ENCODE measurements around the gene FOXN3.

FOXN3 gene

DNA sequence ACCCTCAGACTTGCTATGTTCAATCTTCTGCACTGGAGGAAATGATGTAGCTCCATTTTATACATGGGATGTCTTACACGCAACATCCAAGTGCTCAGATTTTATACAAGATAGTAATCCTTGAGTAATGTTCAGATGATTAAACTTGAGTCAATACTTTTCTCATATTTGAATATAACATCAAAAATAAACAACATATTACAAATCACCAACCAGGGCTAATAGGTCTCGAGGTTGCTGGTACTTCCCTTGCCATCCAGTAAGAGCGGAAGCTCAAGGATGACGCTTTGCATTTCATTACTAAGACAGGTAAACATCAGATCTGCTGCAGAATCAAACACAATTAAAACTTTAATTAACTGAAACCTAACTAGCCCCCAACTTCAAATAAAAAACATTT is 97.3 kb downstream of the FOXN3 start:
- no peak overlapping the region for H3K4me3 ChIP-seq (ENCODE audit: low read length)
- no peak for DNase-seq (ENCODE audit: low read depth)
- TF ChIP-seq, protein P1, sequence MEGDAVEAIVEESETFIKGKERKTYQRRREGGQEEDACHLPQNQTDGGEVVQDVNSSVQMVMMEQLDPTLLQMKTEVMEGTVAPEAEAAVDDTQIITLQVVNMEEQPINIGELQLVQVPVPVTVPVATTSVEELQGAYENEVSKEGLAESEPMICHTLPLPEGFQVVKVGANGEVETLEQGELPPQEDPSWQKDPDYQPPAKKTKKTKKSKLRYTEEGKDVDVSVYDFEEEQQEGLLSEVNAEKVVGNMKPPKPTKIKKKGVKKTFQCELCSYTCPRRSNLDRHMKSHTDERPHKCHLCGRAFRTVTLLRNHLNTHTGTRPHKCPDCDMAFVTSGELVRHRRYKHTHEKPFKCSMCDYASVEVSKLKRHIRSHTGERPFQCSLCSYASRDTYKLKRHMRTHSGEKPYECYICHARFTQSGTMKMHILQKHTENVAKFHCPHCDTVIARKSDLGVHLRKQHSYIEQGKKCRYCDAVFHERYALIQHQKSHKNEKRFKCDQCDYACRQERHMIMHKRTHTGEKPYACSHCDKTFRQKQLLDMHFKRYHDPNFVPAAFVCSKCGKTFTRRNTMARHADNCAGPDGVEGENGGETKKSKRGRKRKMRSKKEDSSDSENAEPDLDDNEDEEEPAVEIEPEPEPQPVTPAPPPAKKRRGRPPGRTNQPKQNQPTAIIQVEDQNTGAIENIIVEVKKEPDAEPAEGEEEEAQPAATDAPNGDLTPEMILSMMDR (conservative IDR thresholded peaks at IDR 0.05; ENCODE audit: low read depth, low read length) = no peak

DNA sequence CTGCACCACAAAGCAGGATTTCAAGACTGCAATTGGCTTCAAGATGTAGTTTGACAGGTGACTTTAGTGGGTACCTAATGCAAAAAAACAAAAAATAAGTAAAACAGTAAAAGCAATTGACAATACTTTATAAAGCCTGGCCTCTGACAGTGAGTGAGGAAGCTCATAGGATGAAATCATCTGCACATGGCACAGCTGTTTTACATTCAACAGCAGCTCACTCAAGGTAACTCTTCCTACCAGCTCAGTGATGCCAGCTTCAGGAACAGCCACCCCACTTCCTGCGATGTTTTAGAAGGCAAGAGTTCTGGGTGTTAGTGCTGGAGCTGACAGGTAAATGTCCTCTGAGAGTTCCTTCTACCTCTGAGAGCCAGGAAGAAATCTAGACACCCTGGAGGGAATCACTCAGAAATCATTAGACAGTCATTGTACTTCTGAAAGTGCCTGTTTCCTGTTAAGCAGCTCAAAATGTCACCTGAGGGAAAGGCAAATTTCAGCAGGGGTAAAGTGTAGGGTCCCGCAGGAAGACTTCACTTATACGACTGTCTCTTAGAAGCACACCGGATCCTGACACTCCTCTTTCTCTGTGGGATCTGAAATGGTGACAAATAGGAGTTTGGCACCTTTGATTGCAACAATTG is 99.9 kb downstream of the FOXN3 start:
- H3K4me3 ChIP-seq (ENCODE audit: low read length) = no peak overlapping the region
- TF ChIP-seq, protein P1 (conservative IDR thresholded peaks at IDR 0.05; ENCODE audit: low read depth, low read length) = no peak
- DNase-seq (ENCODE audit: low read depth) = no peak

DNA sequence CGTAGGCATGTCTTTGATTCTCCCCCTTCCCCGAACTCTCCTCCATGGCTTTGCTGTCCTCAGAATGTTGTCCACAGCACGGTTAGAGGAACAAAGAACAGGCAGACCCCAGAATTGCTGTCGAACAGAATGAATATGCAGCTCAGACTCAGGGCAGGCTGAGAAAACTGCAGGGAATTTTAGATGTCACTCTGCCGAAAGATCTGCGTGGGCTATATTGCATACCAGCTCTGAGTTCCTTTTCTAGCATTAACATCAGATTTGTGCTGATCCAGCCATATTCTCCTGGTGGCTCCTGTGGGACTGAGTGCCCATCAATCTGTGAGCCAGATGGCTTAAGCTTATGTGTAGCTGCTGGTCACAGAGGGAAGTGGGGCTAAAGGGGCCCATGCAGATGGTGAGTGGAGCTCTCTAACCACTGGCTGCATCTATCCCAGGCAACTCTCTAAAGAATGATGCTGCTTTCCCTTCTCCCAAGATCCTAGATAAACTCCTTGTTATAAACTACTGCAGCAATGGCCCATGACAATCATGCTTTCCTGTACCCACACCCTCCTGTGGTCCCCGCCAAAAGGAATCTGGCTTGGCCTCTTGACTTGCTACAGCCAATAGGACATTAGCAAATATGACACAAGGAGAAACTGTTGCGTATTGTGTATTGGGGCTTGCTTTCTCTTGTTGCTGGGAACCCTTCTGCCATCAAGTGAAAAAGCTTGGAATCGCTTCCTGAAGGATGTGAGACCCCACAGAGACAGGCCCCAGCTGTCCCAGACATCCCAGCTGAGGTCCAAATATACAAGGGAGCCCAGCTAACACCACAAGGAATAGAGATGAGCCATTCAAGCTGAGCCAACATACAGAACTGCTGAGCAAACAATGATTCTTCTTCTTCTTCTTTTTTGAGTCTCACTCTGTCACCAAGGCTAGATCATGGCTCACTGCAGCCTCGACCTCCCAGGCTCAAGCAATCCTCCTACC is 101.3 kb downstream of the FOXN3 start:
- H3K4me3 ChIP-seq (ENCODE audit: low read length) = no peak overlapping the region
- TF ChIP-seq, protein P1 (conservative IDR thresholded peaks at IDR 0.05; ENCODE audit: low read depth, low read length) = no peak
- no peak for DNase-seq (ENCODE audit: low read depth)

DNA sequence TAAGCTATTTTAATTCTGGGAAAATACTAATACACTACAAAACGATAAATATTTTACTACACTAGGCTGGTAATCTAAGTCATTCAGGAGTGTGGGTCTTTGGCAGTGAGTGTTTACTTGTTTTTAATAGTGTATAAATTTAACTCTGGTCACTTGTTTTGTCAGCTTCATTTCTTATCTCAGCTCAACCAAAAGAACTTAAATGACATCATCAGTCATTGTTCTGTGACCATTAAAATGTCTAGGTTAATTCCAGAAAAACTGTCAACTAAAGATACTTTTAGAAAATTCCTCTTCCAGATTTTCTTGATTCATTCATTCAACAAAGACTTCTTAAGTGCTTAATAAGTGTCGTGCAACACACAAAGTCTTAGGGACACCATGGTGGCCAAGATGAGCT is 102.8 kb downstream of the FOXN3 start:
- TF ChIP-seq, protein P1 (conservative IDR thresholded peaks at IDR 0.05; ENCODE audit: low read depth, low read length) = no peak
- no peak for DNase-seq (ENCODE audit: low read depth)
- no peak overlapping the region for H3K4me3 ChIP-seq (ENCODE audit: low read length)

DNA sequence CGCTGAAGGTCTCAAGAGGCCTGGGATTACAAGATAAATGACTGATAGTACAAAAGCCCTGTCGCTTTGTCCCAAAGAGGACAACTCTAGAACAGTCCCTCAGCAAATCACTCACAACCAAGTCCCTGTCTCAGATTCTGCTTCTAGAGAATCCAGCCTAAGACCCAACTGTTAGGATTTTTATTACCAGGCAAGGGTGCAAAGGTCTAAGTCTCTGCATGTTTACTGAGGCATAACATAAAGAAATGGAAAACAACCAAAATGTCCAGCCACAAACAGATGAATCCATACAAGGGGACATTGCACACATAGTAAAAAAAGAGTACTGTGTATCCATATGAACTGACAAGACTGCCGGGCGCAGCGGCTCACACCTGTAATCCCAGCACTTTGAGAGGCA is 104.1 kb downstream of the FOXN3 start:
- H3K4me3 ChIP-seq (ENCODE audit: low read length) = no peak overlapping the region
- no peak for DNase-seq (ENCODE audit: low read depth)
- TF ChIP-seq, protein P1 (conservative IDR thresholded peaks at IDR 0.05; ENCODE audit: low read depth, low read length) = no peak

DNA sequence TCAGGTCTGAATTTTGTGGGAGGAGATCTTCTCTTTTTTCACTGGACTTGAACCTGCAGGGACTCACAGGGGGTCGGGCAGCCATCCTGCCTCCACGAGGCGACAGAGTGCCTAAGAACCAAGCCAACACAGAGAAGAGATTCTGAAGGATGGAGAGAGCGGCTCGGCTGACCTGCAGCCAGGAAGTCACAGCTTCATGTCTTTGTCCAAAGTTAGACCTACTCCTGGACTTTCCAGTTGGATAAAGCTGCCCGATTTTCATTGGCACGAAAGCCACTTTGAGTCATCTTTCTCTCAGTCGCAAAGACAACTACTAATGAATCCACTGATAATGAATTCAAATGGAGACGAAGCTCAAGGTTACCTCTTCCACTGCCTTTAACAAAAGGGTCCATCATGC is 106.8 kb downstream of the FOXN3 start:
- TF ChIP-seq, protein P1 (conservative IDR thresholded peaks at IDR 0.05; ENCODE audit: low read depth, low read length) = no peak
- DNase-seq (ENCODE audit: low read depth) = no peak

More for the DNA sequence above, 106.8 kb downstream of the FOXN3 start:
- H3K4me3 ChIP-seq (ENCODE audit: low read length) = no peak overlapping the region

All from retinal pigment epithelial cell (primary cell).